HG03558 (cell line): ENCODE data around the gene CEND1.

Experiments used
- ATAC-seq: cut with Tn5 transposase; IDR thresholded peaks from one replicate; pipeline ENCODE4 v1.9.1; 2021; ENCODE audit warnings: moderate number of reproducible peaks; ENCODE audit not compliant: unreplicated experiment; ENCODE audit errors: extremely low read depth

CEND1 gene

GRCh38 chr11:815675-816432 is 26.0 kb upstream of the CEND1 start:
- no peak for ATAC-seq

GRCh38 chr11:813456-814096 is 23.7 kb upstream of the CEND1 start:
- ATAC-seq: no peak

- ATAC-seq: no peak
Observed at GRCh38 chr11:813072-813455, 23.2 kb upstream of the CEND1 start.

GRCh38 chr11:812390-812789 is 22.5 kb upstream of the CEND1 start:
- no peak for ATAC-seq

- ATAC-seq: no peak
Observed at GRCh38 chr11:811446-812245, 21.8 kb upstream of the CEND1 start.

GRCh38 chr11:810040-810567 is 20.2 kb upstream of the CEND1 start:
- ATAC-seq: no peak

GRCh38 chr11:809287-810039 is 19.6 kb upstream of the CEND1 start, which contains the start of gene RPLP2:
Gene RPLP2 (plus strand): TSS chr11:809967. CDS start chr11:810235, 268 bp downstream.
- peak; percentile 37 for ATAC-seq

- no peak for ATAC-seq
Observed at GRCh38 chr11:808427-809286, 18.8 kb upstream of the CEND1 start.

- no peak for ATAC-seq
Observed at GRCh38 chr11:804599-804964, 14.7 kb upstream of the CEND1 start.

GRCh38 chr11:803770-804598 is 14.1 kb upstream of the CEND1 start:
- no peak for ATAC-seq

GRCh38 chr11:803467-803742 is 13.5 kb upstream of the CEND1 start:
- ATAC-seq: no peak

GRCh38 chr11:802693-803466 is 13.0 kb upstream of the CEND1 start:
- ATAC-seq: no peak

GRCh38 chr11:802018-802617 is 12.2 kb upstream of the CEND1 start:
- ATAC-seq: no peak

- ATAC-seq: no peak
Observed at GRCh38 chr11:801097-801780, 11.3 kb upstream of the CEND1 start.

- no peak for ATAC-seq
Observed at GRCh38 chr11:800473-800872, 10.6 kb upstream of the CEND1 start.

GRCh38 chr11:799641-800316 is 9.9 kb upstream of the CEND1 start:
- ATAC-seq: no peak
